Measurements from ENCODE around the gene MAST3. TPM values are rescaled to one million over a fixed set of nuclear protein-coding genes. Genes with fewer than 3 reads are reported as not detected.

MAST3 gene
- total RNA-seq, 1 donor from 2014 or later, result 13.4 TPM

GRCh38 chr19:18112989-18113478 lies 15.5 kb downstream of the MAST3 start:
- Mint-ChIP-seq H3K27me3 (ENCODE audit: low read depth) (peaks cover 22% of the 10 kb centered on the region), H3K27ac (ENCODE audit: unreplicated experiment) (no peak overlapping the region), H3K4me3 (peak overlapping the region; percentile 75), H3K9me3 (no peaks in the 10 kb centered on the region), H3K36me3 (ENCODE audit: low read depth) (no peaks in the 10 kb centered on the region), H3K4me1 (peaks cover 19% of the 10 kb centered on the region)
- DNase-seq (ENCODE audit: low read depth, low spot score), result peak; percentile 95
- peak; percentile 89 for TF ChIP-seq CTCF (conservative IDR thresholded peaks at IDR 0.05)

- H3K4me1 Mint-ChIP-seq, result peaks cover 22% of the 10 kb centered on the region
- H3K4me3 Mint-ChIP-seq, result no peak overlapping the region
- H3K9me3 Mint-ChIP-seq, result no peaks in the 10 kb centered on the region
- no peak for TF ChIP-seq CTCF (conservative IDR thresholded peaks at IDR 0.05)
- DNase-seq (ENCODE audit: low read depth, low spot score), result no peak
- peaks cover 16% of the 10 kb centered on the region for H3K27me3 Mint-ChIP-seq (ENCODE audit: low read depth)
- H3K27ac Mint-ChIP-seq (ENCODE audit: unreplicated experiment), result no peak overlapping the region
- H3K36me3 Mint-ChIP-seq (ENCODE audit: low read depth), result no peaks in the 10 kb centered on the region
Observed at GRCh38 chr19:18113827-18114226, 16.2 kb downstream of the MAST3 start.

- no peaks in the 10 kb centered on the region for H3K36me3 Mint-ChIP-seq (ENCODE audit: low read depth)
- no peak overlapping the region for H3K27ac Mint-ChIP-seq (ENCODE audit: unreplicated experiment)
- H3K27me3 Mint-ChIP-seq (ENCODE audit: low read depth), result peaks cover 10% of the 10 kb centered on the region
- no peak for DNase-seq (ENCODE audit: low read depth, low spot score)
- H3K9me3 Mint-ChIP-seq, result no peaks in the 10 kb centered on the region
- H3K4me3 Mint-ChIP-seq, result peak overlapping the region; percentile 70
- TF ChIP-seq CTCF (conservative IDR thresholded peaks at IDR 0.05), result no peak
- H3K4me1 Mint-ChIP-seq, result peaks cover 22% of the 10 kb centered on the region
Observed at GRCh38 chr19:18114483-18114882, 16.9 kb downstream of the MAST3 start.

GRCh38 chr19:18117364-18117691 lies 19.8 kb downstream of the MAST3 start:
- Mint-ChIP-seq H3K27me3 (ENCODE audit: low read depth) (no peaks in the 10 kb centered on the region), H3K4me3 (peak overlapping the region; percentile 82), H3K36me3 (ENCODE audit: low read depth) (no peaks in the 10 kb centered on the region), H3K4me1 (peaks cover 28% of the 10 kb centered on the region), H3K27ac (ENCODE audit: unreplicated experiment) (no peak overlapping the region), H3K9me3 (no peaks in the 10 kb centered on the region)
- no peak for TF ChIP-seq CTCF (conservative IDR thresholded peaks at IDR 0.05)
- DNase-seq (ENCODE audit: low read depth, low spot score), result no peak

GRCh38 chr19:18117692-18118378 lies 20.3 kb downstream of the MAST3 start:
- Mint-ChIP-seq H3K36me3 (ENCODE audit: low read depth) (no peaks in the 10 kb centered on the region), H3K27ac (ENCODE audit: unreplicated experiment) (peak overlapping the region; percentile 50), H3K9me3 (no peaks in the 10 kb centered on the region), H3K27me3 (ENCODE audit: low read depth) (no peaks in the 10 kb centered on the region), H3K4me3 (peak overlapping the region; percentile 84), H3K4me1 (peaks cover 28% of the 10 kb centered on the region)
- TF ChIP-seq CTCF (conservative IDR thresholded peaks at IDR 0.05), result peak; percentile 20
- DNase-seq (ENCODE audit: low read depth, low spot score), result peak; percentile 91
